Activated CD8-positive, alpha-beta memory T cell treated with anti-CD3 and anti-CD28 coated beads for 36 hours (primary cell): Measurements from ENCODE around the gene SEMA3E. TPM values are rescaled to one million over a fixed set of nuclear protein-coding genes. Genes with fewer than 3 reads are reported as not detected.
"Not testable (repeated sequence)": the region's sequence is repeated elsewhere in the genome, so short reads cannot be mapped to it uniquely, and the experiment has no call there.

ENCODE experiments used
- CTCF ChIA-PET: fragments of 350-600 bp; sonication (Branson Sonifier 250); formaldehyde crosslinking; loops from one replicate; lab custom pipeline; 2021; ENCODE audit warnings: antibody characterized with exemption; lab: Charles Lee
- POLR2A ChIA-PET: fragments of 350-600 bp; sonication (Branson Sonifier 250); formaldehyde crosslinking; loops from one replicate; lab custom pipeline; 2021; ENCODE audit warnings: antibody characterized with exemption; lab: Charles Lee
- total RNA-seq, 2 experiments: library from RNA; stranded (reverse); gene quantifications; one replicate each; pipeline ENCODE4 v1.2.3, GENCODE V29; 2021

SEMA3E gene
- total RNA-seq, 2 experiments from 2014 or later, result not detected

DNA sequence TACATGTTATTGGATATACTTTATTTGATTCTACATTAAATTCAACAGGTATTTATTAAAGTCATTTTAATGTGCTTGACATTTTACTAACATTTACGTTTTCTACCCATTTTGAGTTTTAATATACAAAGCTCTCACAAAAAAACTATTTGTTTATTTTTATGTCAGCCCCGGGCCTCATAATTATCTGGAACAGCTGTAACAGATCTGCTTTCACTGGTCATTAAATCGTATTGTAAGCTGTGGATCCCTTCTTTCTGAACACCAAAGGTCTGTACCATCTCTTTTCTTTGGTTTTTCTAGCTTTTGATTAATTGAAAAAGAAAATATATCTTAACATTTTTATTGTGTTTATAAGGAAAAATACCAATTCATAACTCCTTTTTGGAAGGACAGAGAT is 73.5 kb downstream of the SEMA3E start:
- CTCF ChIA-PET, result no interaction called here
- POLR2A ChIA-PET, result no interaction called here

GRCh38 chr7:83574616-83575015 is 74.3 kb downstream of the SEMA3E start:
- CTCF ChIA-PET, result interaction anchor here (0.6 kb wide), 1 partner anchor 1465 kb away, joined by 3 read pairs; no protein-coding TSS in a partner anchor
- POLR2A ChIA-PET, result no interaction called here

GRCh38 chr7:83562960-83563359 is 86.0 kb downstream of the SEMA3E start:
- ChIA-PET POLR2A (no interaction called here), CTCF (no interaction called here)

DNA sequence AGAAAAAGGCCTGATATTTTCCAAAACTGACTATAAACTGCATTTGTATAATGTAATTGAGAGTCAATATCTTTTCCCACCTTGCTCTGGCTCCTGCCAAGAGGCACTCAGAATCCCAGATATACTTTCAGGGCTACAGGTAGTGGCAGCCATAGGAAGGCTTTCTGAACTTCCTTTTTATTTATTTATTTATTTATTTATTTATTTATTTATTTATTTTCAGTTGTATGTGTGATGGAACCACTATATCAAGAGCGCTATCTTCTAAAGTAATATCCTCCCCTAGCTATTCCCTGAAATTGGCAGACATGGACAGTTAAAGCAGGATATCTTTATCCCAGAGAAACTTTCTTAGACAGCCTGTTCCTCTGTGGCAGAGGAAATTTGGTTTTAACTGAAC is 86.7 kb downstream of the SEMA3E start:
- ChIA-PET CTCF (no interaction called here), POLR2A (no interaction called here)

- ChIA-PET CTCF (no interaction called here), POLR2A (no interaction called here)
Measured at GRCh38 chr7:83559887-83560286, 89.1 kb downstream of the SEMA3E start.

DNA sequence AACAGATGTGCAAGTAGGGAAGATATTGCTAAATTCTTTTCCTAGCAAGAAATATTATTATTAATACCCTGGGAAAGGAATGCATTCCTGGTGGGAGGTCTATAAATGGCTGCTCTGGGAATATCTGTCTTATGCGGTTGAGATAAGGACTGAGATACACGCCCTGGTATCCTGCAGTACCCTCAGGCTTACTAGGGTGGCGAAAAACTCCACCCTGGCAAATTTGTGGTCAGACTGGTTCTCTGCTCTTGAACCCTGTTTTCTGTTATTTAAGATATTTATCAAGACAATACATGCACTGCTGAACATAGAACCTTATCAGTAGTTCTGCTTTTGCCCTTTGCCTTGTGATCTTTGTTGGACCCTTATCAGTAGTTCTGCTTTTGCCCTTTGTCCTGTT is 96.4 kb downstream of the SEMA3E start:
- CTCF ChIA-PET, POLR2A ChIA-PET: not testable (repeated sequence)

DNA sequence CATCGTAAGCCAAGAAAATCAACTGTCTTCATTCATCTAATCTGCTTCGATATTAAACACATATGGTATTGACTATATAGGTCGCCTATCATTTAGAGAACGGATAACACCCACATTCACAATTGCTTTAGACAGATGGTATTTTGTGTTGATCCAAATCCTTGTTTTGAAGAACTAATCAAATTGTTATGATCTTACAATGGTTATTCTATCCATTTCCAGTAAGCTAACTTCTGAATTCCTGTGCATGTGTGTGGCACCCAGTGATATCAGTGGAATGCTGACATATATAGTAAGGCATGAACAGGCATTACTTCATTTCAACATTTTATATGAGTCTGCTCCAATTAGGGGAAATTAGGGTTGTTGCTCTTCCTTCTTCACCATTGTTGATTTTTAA is 98.8 kb downstream of the SEMA3E start:
- ChIA-PET CTCF (no interaction called here), POLR2A (no interaction called here)

GRCh38 chr7:83548250-83548649 is 100.7 kb downstream of the SEMA3E start:
- ChIA-PET CTCF (no interaction called here), POLR2A (no interaction called here)

GRCh38 chr7:83547526-83547925 is 101.4 kb downstream of the SEMA3E start:
- CTCF ChIA-PET, result no interaction called here
- POLR2A ChIA-PET, result no interaction called here

GRCh38 chr7:83546586-83546985 is 102.4 kb downstream of the SEMA3E start:
- ChIA-PET POLR2A (no interaction called here), CTCF (no interaction called here)

DNA sequence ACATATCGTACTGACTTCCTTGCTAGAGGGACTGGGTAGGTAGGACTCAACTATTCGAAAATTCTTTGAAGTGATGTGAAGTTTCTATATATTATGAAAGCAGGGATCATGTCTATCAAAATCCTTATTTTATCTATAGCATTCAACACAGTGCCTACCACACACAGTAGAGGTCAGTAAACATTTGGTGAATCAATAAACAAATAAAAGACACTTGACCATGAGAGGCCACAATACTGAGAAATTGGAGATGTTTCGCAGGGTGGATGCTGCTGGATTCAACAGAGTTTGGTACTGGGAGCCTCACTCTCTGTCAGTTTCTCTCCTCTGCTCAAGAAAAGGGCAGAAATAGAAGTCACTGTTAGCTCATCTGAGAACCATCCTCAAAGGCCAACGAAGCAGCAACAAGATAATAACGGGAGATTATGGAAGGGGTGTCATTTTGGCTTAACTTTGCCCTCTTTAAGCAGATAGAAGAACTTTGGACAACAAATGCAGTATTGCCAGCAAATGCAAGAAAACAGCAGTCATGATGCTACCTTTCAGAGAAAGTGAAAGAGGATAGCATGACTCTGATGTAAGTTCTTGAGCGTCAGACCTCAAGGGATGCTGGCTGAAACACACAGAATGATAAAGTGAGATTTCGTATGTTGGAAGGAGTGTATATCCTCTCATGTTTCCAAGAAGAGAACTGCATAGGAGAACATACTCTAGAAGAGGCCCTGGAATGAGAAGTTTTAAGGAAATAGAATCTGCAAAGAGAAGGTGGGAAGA is 107.6 kb downstream of the SEMA3E start:
- POLR2A ChIA-PET, result no interaction called here

DNA sequence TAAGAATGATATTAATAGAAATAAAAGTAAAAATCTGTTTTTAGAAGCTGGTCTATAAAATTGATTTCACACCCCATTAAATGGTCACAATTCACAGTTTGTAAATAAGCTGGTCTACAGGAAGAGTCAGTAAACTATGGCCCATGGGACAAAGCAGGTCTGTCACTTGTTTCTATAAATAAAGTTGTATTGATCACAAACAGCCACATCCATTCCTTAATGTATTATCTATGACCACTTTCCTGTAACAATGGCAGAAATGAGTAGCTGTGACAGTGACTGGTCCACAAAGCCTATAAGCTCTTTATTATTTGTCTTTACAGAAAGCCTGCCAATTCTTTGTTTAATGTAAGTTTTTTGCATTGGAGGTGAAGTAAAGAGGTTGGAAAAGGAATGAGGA is 114.5 kb downstream of the SEMA3E start:
- POLR2A ChIA-PET, result no interaction called here

More for the DNA sequence above, 107.6 kb downstream of the SEMA3E start:
- CTCF ChIA-PET, result no interaction called here

GRCh38 chr7:83532219-83532618 is 116.7 kb downstream of the SEMA3E start:
- CTCF ChIA-PET, result no interaction called here

More for the DNA sequence above, 114.5 kb downstream of the SEMA3E start:
- CTCF ChIA-PET, result no interaction called here

GRCh38 chr7:83531766-83532165 is 117.2 kb downstream of the SEMA3E start:
- CTCF ChIA-PET, result interaction anchor here (0.6 kb wide), 1 partner anchor 10 kb away, joined by 4 read pairs; no protein-coding TSS in a partner anchor
- POLR2A ChIA-PET, result no interaction called here

More at GRCh38 chr7:83532219-83532618, 116.7 kb downstream of the SEMA3E start:
- POLR2A ChIA-PET, result no interaction called here

GRCh38 chr7:83528925-83529423 is 120.0 kb downstream of the SEMA3E start:
- POLR2A ChIA-PET, result no interaction called here

DNA sequence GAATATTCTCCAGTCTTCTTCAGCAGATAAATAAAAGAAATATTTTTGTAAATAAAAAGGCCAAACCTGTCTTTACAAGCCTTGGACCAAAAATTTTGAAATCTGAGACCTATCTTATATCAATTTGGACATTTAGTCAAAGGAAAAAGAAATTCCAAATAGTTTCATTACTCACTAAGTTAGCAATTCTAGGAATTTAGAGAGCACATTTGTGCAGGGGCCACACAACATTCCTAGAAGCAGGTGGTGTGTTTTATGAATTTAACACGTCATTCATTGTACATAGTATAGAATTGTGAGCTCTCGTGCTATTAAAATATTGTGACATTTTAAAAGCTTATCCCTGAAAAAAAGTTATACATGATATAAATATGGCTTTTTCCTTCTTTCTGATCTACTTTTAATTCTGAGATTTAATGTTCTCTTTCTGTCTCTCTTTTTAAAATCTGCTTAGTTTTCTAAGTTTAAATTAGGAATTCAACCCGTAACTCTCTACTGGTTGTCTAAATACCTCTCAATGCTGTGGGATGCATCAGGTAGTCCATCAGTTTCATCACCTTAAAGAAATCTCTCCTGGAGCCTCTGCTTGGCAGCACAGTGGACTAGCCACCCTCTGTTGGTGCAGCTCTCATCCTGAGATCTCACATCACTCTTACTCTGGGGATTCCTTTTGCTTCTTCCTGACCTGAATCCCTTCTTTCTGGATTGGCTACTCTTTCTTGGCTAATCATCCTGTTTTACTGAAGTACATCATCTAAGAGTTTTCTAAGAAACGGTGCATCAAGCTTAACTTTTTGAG is 124.5 kb downstream of the SEMA3E start:
- CTCF ChIA-PET, result no interaction called here
- POLR2A ChIA-PET, result no interaction called here

More at GRCh38 chr7:83528925-83529423, 120.0 kb downstream of the SEMA3E start:
- CTCF ChIA-PET, result no interaction called here

- CTCF ChIA-PET, result no interaction called here
- POLR2A ChIA-PET, result no interaction called here
Measured at GRCh38 chr7:83520726-83521125, 128.2 kb downstream of the SEMA3E start.

GRCh38 chr7:83519240-83519639 is 129.7 kb downstream of the SEMA3E start:
- CTCF ChIA-PET, result no interaction called here
- POLR2A ChIA-PET, result no interaction called here

DNA sequence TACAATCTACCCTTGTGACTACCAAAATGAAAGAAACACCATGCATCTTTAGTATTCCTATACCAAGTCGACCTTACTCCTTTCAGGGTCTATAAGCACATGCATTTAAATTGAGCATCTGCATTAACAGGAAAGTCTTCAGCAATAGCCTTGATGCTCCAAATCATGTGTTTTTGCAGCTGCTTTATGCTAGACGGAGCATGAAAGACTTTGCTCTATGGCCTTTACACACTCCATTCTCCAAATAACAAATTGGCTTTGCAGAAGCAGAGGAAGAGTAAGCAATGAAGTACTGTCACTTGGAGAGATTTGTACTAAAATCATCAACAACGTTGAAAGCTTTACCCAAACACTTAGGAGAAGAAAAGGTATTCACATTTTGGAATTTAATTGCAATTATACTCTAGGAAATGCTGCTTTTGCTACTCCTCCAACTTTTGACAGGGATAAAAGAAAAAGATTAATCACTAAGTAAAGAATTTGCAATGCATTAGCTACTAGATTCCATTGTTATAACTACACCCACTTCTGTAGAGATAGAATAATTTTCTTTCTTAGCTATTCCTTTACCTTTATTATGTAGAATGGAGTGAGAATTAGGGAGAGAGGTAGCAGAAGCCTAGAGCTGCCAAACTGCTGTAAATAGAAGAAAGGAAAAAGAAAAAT is 131.8 kb downstream of the SEMA3E start:
- CTCF ChIA-PET, result no interaction called here
- POLR2A ChIA-PET, result no interaction called here

DNA sequence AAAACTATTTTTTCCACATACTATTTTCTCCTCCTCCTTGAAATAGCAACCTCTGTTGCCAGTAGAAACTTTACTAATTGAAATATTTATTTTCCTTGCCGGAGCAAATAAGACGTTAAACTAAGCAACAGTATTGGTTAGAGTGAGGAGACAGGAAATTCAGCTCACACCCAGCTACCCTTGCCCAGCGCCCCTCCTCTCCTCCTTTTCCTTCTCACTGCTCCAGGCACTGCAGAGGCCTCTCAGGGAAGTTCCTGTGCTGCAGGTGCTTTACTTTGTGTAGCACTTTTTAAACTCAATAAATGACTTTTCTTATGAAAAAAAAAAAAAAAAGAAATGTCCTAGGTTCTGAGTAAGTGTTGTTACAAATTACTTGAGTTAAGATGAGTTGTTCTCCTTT is 134.0 kb downstream of the SEMA3E start:
- CTCF ChIA-PET, result no interaction called here

More for the DNA sequence above, 134.0 kb downstream of the SEMA3E start:
- POLR2A ChIA-PET, result no interaction called here
